K562 (cell line): Measurements from ENCODE around the gene IPO11. TPM values are rescaled to one million over a fixed set of nuclear protein-coding genes. Genes with fewer than 3 reads are reported as not detected.

ENCODE experiments used
- LARP7 ChIP-seq: fragments of 450-650 bp; IDR thresholded peaks from 2 replicates; pipeline ENCODE4 v1.6.1; 2016
- RAD21 ChIP-seq, 2 experiments: fragments of 250-450 bp in 1 of 2; fragments of 450-650 bp in 1 of 2; sonication (Bioruptor Pico) in 1 of 2; formaldehyde crosslinking in 1 of 2; IDR thresholded peaks in 1 of 2; conservative IDR thresholded peaks in 1 of 2; 2 replicates each; pipeline versions ENCODE4 v1.4.0 to v1.8.0; 2020 to 2022; ENCODE audit warnings: mild to moderate bottlenecking in 2 of 2, moderate library complexity in 1 of 2
- SOX6 ChIP-seq: fragments of 450-650 bp; IDR thresholded peaks from 2 replicates; pipeline ENCODE4 v1.6.1; 2014; ENCODE audit warnings: mild to moderate bottlenecking
- ZNF316 ChIP-seq: fragments of 450-650 bp; IDR thresholded peaks from 2 replicates; pipeline ENCODE4 v1.6.1; 2016
- polyA plus RNA-seq, 8 experiments: library from polyadenylated mRNA; depleted of rRNA in 4 of 8; stranded (reverse) in 5 of 8; unstranded in 3 of 8; fragments of >200 nt; fragmentation: Nextera tagmentation in 2 of 8; fragmentation: Illumina TruSeq in 1 of 8; extraction: Ambion mirVana in 2 of 8; extraction: Trizol in 1 of 8; gene quantifications; 2 replicates each; pipeline versions ENCODE4 v1.2.1 to v1.2.3, GENCODE V29; 2011 to 2014; ENCODE audit warnings: inconsistent platforms in 1 of 8, missing spikeins in 1 of 8
- total RNA-seq, 7 experiments: library from RNA; depleted of rRNA in 6 of 7; stranded (reverse); fragments of >200 nt in 6 of 7; fragmentation: Illumina TruSeq in 2 of 7; extraction: Trizol in 2 of 7; gene quantifications; 2 replicates each; pipeline versions ENCODE4 v1.2.1 to v1.2.3, GENCODE V29; 2011 to 2021; ENCODE audit warnings: low replicate concordance in 1 of 7
- TF ChIP-seq, protein P1 (sequence below): sonication (generic); formaldehyde crosslinking; IDR thresholded peaks from 2 replicates; pipeline ENCODE4 v1.8.0; 2023; ENCODE audit warnings: missing genetic modification reagents, mild to moderate bottlenecking, borderline replicate concordance
- TF ChIP-seq, protein P2 (sequence below): fragments of 450-650 bp; IDR thresholded peaks from 2 replicates; pipeline ENCODE4 v1.6.1; 2017; ENCODE audit warnings: antibody characterized with exemption, mild to moderate bottlenecking
- TF ChIP-seq, protein P3 (sequence below): fragments of 250-450 bp; sonication (Bioruptor Pico); IDR thresholded peaks from 2 replicates; pipeline ENCODE4 v1.5.0; 2021; ENCODE audit warnings: mild to moderate bottlenecking, moderate library complexity
- TF ChIP-seq, protein P4 (sequence below): fragments of 450-650 bp; IDR thresholded peaks from one replicate; pipeline ENCODE4 v1.6.1; 2018; ENCODE audit warnings: mild to moderate bottlenecking, moderate library complexity; ENCODE audit not compliant: partially characterized antibody
- TF ChIP-seq, protein P5 (sequence below): fragments of 450-650 bp; formaldehyde crosslinking; IDR thresholded peaks from 2 replicates; pipeline ENCODE4 v1.4.0; 2022; ENCODE audit warnings: missing genetic modification characterization

IPO11 gene
- total and polyA plus RNA-seq, 9 of the 15 experiments (the other 6 are each of a cell fraction or from before 2014, with no cell fraction given) = 38.7 to 96.0 (median 70.9) TPM

DNA sequence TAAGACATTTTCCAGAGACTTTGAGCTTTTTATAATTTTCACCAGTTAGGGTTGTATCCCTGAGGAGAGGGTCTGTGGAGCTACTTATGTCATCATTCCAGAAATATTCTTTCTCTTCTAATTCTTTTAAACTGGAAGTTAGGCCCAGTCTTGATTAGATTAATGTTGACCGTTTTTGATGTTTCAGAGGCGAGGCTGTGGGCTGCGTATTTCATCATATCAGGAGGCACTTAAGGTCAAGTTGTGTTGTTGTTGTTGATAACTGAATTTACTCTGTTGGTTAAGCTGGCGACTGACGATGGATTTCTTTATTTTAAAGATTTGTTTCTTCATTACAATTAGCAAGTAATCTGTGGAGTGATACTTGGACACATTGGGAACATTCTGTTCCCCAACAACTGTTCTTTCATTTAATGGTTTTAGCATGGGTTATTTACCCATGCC is 20.1 kb downstream of the IPO11 start (continued):
- TF ChIP-seq, protein P1, sequence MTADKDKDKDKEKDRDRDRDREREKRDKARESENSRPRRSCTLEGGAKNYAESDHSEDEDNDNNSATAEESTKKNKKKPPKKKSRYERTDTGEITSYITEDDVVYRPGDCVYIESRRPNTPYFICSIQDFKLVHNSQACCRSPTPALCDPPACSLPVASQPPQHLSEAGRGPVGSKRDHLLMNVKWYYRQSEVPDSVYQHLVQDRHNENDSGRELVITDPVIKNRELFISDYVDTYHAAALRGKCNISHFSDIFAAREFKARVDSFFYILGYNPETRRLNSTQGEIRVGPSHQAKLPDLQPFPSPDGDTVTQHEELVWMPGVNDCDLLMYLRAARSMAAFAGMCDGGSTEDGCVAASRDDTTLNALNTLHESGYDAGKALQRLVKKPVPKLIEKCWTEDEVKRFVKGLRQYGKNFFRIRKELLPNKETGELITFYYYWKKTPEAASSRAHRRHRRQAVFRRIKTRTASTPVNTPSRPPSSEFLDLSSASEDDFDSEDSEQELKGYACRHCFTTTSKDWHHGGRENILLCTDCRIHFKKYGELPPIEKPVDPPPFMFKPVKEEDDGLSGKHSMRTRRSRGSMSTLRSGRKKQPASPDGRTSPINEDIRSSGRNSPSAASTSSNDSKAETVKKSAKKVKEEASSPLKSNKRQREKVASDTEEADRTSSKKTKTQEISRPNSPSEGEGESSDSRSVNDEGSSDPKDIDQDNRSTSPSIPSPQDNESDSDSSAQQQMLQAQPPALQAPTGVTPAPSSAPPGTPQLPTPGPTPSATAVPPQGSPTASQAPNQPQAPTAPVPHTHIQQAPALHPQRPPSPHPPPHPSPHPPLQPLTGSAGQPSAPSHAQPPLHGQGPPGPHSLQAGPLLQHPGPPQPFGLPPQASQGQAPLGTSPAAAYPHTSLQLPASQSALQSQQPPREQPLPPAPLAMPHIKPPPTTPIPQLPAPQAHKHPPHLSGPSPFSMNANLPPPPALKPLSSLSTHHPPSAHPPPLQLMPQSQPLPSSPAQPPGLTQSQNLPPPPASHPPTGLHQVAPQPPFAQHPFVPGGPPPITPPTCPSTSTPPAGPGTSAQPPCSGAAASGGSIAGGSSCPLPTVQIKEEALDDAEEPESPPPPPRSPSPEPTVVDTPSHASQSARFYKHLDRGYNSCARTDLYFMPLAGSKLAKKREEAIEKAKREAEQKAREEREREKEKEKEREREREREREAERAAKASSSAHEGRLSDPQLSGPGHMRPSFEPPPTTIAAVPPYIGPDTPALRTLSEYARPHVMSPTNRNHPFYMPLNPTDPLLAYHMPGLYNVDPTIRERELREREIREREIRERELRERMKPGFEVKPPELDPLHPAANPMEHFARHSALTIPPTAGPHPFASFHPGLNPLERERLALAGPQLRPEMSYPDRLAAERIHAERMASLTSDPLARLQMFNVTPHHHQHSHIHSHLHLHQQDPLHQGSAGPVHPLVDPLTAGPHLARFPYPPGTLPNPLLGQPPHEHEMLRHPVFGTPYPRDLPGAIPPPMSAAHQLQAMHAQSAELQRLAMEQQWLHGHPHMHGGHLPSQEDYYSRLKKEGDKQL (CRISPR knock-in tag) = no peak
- TF ChIP-seq, protein P2, sequence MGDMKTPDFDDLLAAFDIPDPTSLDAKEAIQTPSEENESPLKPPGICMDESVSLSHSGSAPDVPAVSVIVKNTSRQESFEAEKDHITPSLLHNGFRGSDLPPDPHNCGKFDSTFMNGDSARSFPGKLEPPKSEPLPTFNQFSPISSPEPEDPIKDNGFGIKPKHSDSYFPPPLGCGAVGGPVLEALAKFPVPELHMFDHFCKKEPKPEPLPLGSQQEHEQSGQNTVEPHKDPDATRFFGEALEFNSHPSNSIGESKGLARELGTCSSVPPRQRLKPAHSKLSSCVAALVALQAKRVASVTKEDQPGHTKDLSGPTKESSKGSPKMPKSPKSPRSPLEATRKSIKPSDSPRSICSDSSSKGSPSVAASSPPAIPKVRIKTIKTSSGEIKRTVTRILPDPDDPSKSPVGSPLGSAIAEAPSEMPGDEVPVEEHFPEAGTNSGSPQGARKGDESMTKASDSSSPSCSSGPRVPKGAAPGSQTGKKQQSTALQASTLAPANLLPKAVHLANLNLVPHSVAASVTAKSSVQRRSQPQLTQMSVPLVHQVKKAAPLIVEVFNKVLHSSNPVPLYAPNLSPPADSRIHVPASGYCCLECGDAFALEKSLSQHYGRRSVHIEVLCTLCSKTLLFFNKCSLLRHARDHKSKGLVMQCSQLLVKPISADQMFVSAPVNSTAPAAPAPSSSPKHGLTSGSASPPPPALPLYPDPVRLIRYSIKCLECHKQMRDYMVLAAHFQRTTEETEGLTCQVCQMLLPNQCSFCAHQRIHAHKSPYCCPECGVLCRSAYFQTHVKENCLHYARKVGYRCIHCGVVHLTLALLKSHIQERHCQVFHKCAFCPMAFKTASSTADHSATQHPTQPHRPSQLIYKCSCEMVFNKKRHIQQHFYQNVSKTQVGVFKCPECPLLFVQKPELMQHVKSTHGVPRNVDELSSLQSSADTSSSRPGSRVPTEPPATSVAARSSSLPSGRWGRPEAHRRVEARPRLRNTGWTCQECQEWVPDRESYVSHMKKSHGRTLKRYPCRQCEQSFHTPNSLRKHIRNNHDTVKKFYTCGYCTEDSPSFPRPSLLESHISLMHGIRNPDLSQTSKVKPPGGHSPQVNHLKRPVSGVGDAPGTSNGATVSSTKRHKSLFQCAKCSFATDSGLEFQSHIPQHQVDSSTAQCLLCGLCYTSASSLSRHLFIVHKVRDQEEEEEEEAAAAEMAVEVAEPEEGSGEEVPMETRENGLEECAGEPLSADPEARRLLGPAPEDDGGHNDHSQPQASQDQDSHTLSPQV = no peak; the same call in none of the 2 replicates
- TF ChIP-seq RAD21 (CRISPR knock-in tag; conservative IDR thresholded peaks at IDR 0.05 in 1 of 2, IDR thresholded peaks at IDR 0.05 in 1 of 2) = no peak
- TF ChIP-seq LARP7 = no peak
- TF ChIP-seq, protein P3, sequence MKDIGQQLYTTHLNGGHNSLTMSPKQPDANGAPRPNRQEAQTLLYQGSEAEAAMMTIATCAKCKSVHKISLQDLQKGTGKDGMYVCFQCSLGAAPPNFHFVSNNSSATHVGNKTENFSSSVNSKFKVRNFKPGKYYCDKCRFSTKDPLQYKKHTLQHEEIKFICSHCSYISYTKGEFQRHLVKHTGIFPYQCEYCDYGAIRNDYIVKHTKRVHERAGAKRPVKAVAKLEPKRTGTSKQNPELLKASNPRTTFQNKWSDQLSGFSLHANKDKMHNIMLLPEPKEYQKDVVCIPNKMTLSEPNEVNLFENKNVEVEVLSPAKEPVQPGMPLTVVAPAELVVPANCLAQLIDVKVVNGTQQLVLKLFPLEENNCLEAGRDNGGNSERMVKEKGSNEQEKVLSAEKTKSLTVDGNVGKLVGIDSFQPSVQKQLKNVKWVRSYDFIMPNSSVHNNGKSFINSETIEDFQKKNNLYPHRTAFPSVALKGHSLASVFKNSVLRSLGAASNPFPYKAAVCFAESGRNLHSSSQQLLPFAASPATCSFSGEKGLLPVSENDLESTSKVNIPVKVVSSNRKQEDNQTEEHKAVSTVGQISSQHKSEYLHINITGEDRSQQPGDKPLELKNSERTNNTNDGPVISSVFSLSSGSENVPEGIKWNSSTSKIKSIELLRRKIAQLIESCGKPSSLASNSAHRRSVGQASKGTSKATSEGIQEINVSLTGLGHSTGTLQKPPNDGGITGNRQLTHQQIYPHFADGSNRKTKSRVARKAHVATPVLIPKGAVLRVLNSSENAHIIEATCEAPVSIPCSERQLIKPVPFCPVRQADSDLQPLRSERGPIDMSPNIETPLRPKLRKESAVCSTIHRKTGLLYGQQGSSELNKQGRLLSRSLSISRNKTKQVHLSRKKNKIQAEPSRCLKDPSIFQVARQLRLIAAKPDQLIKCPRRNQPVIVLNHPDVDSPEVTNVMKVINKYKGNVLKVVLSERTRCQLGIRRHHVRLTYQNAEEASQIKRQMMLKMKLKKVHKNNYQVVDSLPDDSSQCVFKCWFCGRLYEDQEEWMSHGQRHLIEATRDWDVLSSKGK (CRISPR knock-in tag) = no peak
- TF ChIP-seq, protein P4, sequence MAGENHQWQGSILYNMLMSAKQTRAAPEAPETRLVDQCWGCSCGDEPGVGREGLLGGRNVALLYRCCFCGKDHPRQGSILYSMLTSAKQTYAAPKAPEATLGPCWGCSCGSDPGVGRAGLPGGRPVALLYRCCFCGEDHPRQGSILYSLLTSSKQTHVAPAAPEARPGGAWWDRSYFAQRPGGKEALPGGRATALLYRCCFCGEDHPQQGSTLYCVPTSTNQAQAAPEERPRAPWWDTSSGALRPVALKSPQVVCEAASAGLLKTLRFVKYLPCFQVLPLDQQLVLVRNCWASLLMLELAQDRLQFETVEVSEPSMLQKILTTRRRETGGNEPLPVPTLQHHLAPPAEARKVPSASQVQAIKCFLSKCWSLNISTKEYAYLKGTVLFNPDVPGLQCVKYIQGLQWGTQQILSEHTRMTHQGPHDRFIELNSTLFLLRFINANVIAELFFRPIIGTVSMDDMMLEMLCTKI = no peak
- TF ChIP-seq SOX6 = peak; percentile 58; the same call in 1 of the 2 replicates
- no peak for TF ChIP-seq ZNF316
- TF ChIP-seq, protein P5, sequence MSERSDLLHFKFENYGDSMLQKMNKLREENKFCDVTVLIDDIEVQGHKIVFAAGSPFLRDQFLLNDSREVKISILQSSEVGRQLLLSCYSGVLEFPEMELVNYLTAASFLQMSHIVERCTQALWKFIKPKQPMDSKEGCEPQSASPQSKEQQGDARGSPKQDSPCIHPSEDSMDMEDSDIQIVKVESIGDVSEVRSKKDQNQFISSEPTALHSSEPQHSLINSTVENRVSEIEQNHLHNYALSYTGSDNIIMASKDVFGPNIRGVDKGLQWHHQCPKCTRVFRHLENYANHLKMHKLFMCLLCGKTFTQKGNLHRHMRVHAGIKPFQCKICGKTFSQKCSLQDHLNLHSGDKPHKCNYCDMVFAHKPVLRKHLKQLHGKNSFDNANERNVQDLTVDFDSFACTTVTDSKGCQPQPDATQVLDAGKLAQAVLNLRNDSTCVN (CRISPR knock-in tag) = no peak
